HG03439 (cell line): ENCODE data around the gene PRKD2.
"Not testable (repeated sequence)": the region's sequence is repeated elsewhere in the genome, so short reads cannot be mapped to it uniquely, and the experiment has no call there.

Source experiments
- ATAC-seq: cut with Tn5 transposase; IDR thresholded peaks from one replicate; pipeline ENCODE4 v1.9.1; 2021; ENCODE audit warnings: mild to moderate bottlenecking, moderate library complexity; ENCODE audit not compliant: unreplicated experiment

Gene PRKD2

DNA sequence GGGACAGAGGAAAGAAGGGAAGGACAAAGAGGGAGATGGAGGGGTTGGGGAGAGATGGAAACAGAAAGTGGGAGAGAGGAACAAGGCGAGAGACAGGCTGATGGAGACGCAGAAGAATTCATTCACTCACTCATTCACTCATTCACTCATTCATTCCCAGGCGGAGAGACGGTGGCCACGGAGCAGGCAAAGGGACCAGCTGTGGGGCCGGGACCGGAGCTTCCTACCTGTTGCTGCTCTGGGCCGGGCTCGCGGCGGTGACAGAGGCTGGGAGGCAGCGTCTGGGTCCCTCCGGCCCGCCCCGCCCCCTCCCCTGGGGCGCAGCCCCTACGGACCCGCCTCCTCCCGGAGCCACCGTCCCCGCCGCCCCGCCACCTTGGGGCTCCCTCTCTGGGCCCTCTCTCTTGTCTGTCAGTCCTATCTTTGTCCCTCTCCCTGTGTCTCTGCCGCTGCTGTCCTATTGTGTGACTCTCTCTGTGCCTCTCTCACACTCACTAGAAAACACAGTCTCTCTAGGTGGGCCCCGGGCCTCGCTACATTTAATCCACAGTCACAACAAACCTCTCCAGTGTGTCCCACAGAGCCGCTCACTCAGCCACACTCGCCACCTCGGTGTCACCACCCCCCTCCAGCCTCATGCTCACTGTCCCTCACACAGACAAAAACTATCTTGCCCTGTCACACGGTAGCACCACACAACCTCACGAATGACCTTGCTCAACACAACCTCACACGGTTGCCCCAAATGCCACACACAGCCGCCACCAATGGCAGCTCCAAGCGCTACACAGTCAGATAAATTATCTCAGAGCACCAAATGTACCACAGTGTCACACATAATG is 80.8 kb downstream of the PRKD2 start, which contains the start of gene GNG8:
Gene GNG8 (minus strand): TSS at position 283 of the 842 bp plus-strand sequence. CDS start 1,520 bp downstream, outside the sequence.
- no peak for ATAC-seq

DNA sequence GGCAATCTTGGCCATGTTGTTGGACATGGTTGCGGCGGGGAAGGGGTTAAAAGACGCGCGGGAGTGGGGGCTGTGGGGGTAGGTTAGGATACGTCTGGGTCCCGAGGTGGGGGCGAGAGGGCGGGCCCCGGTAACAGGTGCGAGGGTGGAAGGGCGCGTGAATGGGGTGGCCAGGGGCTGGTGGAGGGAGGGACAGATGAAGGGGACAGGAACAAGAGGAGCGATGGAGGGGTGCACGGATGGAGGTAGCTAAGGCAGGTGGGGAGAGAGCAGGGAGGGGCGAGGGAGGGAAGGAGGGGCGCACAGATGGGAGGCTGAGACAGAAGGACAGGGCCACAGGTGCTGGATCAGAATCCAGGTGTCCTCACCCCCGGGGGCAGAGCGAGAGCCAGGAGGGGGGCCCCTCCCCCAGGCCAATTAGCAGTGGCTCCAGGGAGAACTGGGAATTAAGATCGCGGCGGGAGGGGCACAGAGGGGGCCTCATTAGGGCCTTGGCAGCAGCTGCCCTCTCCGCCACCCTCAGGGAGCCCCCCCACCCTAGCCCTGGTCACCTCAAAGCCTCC is 82.2 kb downstream of the PRKD2 start:
- no peak for ATAC-seq

DNA sequence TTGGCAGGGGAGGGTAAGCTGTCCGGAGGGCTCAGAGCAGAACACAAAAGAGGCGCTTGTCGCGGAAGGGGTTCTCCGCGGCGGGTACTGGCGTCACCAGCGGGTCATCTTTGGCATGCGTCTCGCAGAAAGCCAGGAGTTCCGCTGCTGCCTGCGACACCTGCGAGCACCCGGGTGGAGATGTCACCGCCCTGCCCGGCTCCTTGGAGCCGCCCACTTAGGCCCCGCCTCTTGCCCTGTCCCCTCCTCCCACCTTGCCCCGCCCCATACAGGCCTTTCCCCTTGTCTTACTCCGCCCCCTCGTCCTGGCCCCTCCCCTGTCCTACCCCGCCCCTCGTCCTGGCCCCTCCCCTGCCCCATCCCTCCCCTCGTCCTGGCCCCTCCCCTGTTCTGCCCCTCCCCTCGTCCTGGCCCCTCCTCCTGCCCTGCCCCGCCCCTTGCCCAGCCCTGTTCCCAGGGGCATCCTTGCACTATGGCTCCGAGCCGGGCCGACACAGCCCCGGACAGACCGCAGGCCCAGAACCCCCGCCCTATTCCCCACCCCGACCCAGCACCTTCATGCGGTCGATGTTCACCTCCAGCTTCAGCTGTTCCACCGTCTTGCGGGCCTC is 82.8 kb downstream of the PRKD2 start:
- ATAC-seq, result peak; percentile 56

DNA sequence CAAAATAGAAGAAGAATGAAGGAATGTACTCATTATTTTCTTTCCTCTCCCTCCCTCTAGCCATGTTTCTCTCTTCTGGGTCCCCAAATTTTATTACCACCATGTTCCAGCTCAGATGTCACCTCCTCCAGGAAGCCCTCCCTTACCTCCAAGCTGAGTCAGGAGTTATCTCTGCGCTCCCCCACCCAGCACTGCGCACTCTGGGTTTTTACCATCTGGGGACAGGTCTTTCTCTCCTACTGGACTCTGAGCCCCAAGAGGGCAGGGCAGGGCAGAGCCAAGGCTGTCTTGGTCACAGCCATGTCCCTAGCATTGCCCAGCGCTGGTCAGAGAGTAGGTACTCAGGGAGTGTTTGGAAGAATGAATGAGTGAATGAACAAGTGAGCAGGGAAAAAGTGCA is 83.8 kb downstream of the PRKD2 start:
- ATAC-seq, result no peak

DNA sequence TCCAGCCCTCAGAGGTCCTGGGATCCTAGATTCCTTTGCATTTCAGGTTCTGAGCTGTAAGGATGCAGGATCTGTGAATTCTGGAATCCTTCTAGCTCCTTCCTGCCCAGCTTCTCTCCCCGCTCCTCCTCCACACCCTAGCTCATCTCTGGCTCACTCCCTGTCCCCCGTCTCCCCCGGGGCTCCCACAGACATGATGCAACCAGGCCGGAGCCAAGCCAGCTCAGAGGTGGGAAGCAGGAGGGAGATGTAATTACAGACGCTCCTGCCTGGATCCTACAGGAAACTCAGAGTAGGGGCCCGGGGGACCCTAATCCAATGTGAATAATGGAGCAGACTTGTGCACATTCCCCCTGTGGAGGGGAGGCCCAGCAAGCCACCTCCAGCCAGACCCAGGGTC is 85.4 kb downstream of the PRKD2 start:
- no peak for ATAC-seq

DNA sequence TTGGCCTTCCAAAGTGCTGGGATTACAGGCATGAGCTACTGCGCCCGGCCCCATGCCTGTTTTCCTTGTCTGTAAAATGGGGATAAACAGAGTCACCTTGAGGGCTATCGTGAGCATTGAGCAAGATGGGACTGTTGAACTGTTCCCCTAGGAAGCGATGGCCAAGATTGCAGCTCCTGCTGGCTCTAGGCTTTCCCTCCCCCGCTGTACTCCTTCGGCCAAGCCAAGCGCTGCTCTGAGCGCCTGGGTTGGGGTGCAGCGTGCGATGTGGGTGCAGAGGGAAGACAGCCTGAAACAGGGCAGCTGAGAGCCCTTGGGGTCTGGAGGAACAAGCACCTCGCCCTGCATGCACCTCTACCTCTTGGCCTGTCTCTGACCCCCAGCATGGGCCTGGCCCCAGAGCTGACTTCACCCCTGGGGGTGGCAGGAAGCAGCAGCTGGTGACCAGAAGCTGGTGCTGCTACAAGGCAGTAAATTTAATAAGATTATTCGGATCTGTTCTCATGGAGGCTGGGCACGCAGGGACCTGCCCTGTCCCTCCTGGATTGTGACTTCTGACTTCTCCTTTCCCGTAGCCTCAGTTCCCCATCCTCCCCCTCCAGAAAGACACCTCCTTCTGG is 86.2 kb downstream of the PRKD2 start:
- ATAC-seq, result no peak

DNA sequence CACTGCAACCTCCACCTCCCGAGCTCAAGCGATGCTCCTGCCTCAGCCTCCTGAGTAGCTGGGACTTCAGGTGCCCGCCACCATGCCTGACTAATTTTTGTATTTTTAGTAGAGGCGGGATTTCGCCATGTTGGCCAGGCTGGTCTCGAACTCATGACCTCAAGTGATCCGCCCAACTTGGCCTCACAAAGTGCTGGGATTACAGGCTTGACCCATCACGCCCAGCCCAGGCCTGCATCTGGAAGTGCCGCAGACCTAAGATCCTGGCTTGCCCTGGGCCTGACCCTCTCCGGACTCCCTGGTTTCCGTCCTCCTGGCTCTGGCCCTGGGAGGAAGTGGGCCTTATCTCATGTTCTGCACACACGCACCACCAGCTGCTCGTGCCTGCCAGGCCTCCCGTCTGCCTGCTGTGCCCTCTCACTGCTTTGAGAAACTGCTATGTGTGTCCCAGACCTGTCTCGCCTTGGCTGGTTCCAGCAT is 87.3 kb downstream of the PRKD2 start:
- ATAC-seq, result no peak

DNA sequence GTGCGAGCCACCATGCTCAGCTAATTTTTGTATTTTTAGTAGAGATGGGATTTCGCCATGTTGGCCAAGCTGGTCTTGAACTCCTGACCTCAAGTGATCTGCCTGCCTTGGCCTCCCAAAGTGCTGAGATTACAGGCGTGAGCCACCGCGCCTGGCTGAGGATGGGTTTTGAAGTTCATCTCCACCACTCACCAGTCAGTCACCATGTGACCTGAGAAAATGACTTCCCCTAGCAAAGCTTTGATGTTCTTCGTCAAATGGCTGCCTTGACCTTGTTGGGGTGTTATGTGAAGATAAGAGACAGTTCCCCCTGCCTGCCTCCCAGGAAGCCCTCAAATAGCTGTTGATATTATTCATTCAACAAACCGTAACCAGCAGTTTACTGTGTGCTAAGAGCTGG is 87.9 kb downstream of the PRKD2 start:
- not testable (repeated sequence) for ATAC-seq

DNA sequence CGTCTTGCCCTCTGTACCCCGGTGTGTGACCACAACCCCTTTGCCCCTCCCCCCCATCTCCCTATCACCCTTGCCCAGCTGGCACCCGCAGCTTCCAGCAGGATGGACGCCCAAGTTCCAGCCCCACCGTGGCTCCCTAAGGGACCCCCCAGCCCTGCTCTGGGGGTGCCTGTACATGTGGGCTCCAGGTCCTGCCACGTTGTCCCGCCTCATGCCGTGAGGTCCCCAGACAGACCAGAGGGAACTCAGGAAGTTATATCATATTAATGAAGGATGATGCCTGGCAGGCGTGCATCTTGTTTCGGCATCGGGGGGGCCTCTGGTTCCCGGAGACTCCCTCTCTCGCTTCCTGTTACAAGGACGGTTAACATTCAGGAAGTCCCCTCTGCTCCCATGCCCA is 90.5 kb downstream of the PRKD2 start:
- ATAC-seq, result no peak

DNA sequence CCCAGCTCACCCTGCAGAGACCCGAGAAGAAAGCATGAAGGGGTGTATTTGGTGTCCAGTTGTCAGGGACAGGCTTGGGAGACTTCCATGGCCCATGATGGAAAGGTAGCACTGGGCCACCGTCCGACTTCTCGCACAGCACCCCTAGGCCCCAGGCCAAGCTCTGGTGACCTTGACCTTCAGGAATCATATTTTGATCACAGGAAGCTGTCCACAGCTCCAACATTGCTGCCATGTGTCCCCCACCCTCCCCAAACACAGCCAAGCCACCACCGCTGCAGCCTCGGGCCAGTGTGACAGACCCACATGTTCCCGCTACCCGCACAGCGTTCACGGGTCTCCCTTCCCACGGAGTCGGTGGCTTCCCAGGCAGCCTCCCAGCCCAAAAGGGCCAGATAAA is 91.2 kb downstream of the PRKD2 start:
- no peak for ATAC-seq

DNA sequence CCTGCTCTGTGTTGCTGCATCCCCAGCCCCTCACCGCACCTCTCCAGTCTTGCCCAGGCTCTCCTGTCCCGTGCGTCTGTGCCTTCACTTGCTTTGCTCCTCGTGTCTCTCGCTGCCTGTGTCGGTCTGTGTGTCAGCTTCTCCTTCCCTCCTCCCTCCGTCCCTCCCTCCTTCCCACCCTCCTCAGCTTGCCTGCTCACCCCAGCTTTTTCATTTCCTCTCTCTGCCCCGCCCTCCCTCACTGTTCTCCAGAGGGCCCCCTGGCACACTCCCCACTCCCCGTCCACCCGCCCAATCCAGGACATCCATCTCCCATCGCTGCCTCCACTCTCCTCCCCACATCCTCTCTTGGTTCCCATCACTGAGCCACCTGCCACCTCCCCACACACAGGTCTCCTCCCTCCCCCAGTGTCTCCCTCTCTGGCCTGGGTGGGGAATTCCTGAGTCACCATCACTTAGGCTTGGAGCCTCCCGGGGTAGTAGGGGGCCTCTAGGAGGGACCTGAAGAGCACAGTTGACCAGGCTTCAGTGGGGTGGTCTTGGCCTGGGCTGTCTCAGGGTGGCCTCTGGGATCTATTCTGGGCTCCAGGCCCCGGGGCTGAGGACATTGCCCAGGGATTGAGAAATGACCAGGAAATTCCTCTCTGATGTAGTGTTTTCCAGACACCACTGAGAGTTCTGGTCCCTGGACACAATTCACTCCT is 91.8 kb downstream of the PRKD2 start, which contains the start of gene PTGIR:
Gene PTGIR (minus strand): TSS at position 132 of the 704 bp plus-strand sequence. CDS start 864 bp downstream, outside the sequence.
- no peak for ATAC-seq
